Muscle of arm (tissue), 12 donors: ENCODE results near the gene CAPNS2. TPM values are rescaled to one million over a fixed set of nuclear protein-coding genes. Genes with fewer than 3 reads are reported as not detected.
"Not testable (repeated sequence)": the region's sequence is repeated elsewhere in the genome, so short reads cannot be mapped to it uniquely, and the experiment has no call there.

Experiments used
- DNase-seq: peaks from one replicate; pipeline ENCODE4 v3.0.0-alpha.2; 2013
- polyA plus RNA-seq, 12 donors: library from polyadenylated mRNA; unstranded; fragments of 120-200 nt; gene quantifications; one replicate each; pipeline ENCODE4 v1.2.1, GENCODE V29; 2013; ENCODE audit not compliant: insufficient read length in 12 of 12

CAPNS2 gene
- polyA plus RNA-seq, 12 donors, result 0.18 to 24.6 (median 0.32) TPM; not detected in 5

DNA sequence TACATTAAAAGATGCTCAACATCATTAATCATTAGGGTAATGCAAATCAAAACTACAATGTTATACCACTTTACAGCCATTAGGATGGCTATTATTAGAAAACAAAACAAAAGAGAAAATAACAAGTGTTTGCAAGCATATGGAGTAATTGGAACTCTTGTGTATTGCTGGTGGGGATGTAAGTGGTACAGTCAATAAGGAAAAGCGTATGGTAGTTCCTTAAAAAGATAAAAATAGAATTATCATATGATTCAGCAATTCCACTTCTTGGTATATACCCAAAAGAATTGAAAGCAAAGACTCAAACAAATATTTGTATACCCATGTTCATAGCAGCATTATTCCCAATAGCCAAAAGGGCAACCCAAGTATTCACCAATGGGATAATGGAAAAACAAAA lies 1.4 kb upstream of the CAPNS2 start:
- DNase-seq, result no peak

DNA sequence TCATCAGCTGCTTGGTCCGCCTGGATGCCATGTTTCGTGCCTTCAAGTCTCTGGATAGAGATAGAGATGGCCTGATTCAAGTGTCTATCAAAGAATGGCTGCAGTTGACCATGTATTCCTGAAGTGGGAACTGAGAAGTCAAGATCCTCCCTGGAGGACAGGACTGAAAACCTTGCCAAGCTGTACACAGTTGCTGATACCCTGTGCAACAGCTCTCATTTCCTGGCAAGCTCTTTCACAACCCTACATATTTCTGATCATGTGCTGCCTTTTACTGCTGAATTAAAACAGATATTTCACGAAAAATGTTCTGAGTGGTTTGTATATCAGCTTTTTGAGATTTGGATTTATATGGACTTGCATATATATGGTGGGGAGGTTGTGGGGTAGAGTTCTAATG lies 898 bp downstream of the CAPNS2 start:
- DNase-seq, result no peak

DNA sequence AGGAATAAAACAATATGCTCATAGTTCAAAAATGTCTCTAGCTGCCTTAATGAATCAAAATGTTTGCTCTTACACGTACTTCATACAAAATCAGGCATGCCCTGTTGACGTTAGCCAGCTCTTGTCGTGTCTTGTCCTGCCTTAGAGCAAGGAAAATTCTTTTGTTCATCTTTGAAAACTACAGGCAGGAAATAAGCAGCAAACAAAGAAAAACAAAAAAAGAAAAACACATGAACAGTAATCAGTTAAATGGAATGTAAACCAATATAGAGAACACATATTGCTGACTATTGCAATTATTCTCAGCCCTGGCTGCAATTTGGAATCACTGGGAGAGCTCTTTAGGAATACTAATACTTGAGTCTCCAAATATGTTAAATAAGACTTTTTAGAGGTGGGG lies 1.7 kb downstream of the CAPNS2 start:
- no peak for DNase-seq

DNA sequence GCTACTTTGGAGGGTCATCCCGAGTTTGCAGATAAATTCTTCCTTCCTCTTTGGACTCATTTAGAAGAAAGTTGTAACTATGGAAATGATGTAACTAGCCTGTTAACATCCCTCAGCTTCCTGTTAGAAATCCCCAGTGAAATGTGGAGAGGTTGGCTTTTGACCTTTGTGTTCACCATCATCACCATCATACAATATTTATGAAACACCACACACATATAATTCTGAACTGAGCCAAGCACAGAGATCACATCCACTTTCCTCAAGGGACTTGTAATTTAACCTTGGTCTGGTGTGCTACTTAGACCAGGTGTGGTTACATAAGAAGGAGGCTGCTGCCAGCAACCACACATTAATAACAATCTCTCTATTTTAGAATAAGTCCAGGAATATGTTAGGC lies 2.5 kb downstream of the CAPNS2 start:
- peak; percentile 71 for DNase-seq

DNA sequence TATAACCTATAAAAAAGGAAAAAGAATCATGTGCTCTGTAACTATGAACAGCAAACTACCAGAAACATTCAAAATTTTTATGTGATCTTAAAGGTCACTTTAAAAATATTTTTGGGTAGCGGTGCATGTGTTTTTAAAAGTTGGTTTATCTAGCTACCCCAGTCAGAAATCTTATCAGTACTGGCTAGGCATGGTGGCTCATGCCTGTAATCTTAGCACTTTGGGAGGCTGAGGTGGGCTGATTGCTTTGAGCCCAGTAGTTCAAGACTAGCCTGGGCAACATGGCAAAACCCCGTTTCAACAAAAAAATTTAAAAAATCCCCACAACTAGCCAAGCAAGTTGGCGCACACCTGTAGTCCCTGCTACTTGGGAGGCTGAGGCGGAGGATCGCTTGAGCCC lies 3.7 kb downstream of the CAPNS2 start:
- DNase-seq, result no peak

DNA sequence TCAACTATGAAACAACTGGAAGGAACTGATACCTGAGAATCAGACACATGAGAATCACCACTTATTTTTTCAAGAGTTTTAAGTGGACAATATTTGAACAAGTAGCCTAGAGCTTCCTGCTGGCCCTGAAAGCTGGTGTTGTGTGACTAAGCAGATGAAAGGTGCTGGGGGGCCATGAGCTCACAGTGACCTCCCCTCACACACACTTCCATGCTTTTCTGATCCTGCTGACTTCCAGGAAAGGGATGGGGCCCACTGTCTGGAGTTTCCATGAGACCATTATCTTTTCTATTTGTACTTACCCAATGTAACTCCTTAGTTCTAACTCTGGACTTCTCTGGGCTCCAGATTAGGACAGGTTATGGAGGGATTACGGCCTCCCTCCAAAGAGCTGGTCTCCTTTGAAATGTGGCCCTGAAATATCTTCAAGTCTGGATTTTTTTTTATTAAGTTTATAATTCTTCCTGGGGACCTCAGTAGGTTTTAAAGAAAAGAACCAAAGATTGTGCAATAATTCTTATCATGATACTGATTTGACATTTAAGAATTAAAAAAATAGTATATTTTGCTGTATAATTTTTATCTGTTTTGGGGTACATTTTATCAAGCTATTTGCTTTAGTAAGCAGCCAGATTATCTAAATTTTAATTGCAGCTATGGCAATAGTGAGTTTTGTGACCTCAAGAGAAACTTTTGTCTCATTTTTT lies 4.9 kb downstream of the CAPNS2 start:
- no peak for DNase-seq

DNA sequence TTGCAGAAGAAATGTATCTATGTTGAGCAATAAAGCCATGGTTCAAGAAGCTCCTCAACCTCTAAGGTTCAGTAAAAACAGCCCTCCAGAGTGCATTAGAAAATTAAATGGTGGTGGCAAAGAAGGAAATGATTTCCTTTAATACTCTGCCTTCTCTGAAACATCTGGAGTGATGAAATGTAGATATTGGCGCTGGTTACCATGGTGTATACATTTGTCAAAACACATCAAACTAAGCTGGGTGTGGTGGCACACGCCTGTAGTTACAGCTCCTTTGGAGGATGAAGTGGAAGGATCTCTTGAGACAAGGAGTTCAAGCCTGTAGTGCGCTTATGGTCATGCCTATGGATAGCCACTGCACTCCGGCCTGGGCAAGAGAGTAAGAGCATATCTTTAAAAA lies 6.0 kb downstream of the CAPNS2 start:
- no peak for DNase-seq

DNA sequence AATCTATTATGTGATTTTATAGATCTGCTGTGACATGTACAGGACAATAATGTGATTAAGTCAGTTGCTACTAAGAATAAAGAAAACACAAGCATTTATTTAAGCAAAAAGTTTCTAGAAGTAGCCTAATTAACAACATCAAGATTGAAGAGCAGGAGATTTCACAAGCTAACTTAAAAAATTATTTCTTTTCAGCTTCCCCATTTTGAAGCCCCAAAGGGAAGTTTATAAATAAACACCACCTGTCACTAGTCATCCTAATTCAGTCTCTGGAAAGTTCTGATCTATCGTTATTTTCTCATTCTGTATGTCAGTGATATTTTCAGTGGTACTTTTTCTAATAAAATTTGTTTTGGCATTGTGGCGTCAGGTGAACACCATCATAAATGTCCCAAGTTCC lies 8.3 kb downstream of the CAPNS2 start:
- DNase-seq, result peak; percentile 31

DNA sequence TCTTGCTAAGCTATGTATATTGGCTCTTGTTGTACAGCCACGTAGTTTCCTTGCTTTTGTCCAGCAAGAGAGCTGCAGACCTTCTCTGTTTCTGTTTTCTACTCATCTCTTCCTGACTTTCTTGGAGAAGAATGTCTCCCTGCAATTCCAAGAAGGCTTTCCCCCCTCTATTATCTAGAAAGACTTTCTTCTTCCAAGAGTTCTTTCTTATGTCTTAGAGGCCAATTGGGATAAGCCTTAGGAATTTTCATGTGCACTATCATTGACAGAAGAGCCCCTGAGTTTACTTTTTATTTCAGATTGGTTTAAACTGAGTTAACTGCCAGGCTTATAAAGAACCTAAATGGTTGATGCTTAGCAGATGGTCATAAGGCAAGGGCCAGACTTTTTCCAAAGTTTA lies 9.0 kb downstream of the CAPNS2 start:
- DNase-seq, result peak; percentile 80

DNA sequence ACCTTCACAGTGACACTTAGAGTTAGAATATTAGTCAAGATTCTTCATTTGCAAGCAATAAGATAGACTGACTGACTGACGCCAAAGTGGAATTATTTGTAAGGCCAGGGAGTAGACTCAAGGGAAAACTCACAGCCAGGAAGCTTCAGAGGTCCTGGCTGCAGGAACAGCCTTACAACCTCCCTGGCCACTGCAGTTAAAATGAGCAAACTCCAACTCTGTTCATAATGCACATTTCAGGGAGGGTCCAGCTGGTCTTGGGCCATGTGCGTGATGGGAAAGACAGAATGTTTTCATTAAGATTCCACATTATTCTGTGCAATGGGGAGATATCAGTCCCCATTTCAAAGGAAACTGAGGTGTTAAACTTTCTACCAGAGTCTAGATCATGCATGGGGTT lies 9.9 kb downstream of the CAPNS2 start:
- peak; percentile 91 for DNase-seq

DNA sequence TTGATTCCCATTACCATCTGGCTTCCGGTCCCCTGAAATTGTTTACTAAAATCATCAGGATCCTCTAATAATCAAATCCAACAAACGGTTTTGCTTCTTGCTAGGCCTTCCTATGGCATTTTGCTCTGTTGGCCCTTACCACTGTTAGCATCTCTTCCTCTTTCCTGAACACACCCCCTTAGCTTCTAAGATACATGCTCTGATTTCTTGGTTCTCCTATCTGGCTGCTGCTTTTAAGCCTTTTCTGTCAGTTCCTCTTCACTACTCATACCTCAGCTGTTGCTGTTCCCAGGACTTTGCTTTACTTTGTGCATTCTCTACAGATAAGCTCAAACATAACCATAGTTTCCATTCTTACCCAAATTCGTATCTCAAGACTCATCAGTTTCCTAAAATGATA lies 11.4 kb downstream of the CAPNS2 start:
- no peak for DNase-seq

DNA sequence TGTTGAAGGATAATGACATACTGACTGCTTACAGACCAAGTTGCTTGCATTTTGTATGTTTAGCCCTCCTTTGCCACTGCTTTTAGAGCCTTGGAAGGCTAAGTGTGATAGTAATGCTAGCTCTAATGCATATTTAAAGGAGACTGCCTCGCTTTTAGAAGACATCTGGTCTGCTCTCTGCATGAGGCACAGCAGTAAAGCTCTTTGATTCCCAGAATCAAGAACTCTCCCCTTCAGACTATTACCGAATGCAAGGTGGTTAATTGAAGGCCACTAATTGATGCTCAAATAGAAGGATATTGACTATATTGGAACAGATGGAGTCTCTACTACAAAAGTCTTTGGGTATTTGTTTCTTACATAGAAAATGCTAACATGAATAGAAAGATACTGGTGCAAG lies 19.1 kb downstream of the CAPNS2 start:
- DNase-seq, result no peak

DNA sequence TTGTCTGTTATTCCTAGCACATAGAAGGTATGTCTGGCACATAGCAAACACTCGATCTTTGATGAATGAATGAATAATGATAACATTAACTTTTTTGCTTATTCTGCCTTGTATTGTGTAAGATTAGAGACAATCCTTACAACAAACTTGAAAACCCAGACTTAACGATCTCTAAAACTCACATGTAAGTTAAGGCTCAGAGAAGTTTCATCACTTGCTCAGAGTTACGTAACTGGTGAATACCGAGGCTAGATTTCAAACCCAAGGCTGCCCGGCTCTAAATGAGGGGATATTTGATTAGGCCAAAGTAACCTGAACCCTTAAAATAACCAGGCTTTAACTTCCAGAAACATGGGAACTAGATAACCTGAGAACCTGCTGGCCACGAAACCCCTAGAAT lies 22.3 kb downstream of the CAPNS2 start:
- DNase-seq, result no peak

DNA sequence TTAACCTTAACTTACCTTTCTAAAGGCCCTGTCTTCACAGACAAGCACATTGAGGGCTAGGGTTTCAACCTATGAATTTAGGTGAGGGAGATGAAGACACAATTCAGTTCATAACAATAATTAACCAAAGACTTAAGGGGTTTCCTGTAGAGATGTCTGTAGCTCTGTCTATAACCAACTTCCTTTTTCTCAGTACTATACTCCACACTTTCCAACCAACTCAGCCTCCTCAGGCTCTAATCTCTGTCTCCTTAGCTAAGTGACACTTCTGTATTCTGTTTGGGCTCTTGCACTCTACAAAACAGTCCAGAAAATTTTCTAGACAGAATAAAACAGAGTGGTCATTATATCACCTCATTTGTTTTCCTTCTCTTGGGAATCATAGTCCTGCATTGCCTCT lies 25.8 kb downstream of the CAPNS2 start:
- DNase-seq, result no peak

DNA sequence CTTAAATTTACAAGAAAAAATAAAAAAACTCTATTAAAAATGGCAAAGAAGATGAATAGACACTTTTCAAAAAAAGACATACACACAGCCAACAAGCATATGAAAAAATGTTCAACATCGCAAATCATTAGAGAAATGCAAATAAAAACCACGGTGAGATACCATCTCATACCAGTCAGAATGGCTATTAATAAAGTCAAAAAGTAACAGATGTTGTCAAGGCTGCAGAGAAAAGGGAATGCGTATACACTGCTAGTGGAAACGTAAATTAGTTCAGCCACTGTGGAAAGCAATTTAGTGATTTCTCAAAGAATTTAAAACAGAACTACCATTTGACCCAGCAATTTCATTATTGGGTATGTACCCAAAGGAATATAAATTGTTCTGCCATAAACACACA lies 31.4 kb downstream of the CAPNS2 start:
- DNase-seq, result no peak

DNA sequence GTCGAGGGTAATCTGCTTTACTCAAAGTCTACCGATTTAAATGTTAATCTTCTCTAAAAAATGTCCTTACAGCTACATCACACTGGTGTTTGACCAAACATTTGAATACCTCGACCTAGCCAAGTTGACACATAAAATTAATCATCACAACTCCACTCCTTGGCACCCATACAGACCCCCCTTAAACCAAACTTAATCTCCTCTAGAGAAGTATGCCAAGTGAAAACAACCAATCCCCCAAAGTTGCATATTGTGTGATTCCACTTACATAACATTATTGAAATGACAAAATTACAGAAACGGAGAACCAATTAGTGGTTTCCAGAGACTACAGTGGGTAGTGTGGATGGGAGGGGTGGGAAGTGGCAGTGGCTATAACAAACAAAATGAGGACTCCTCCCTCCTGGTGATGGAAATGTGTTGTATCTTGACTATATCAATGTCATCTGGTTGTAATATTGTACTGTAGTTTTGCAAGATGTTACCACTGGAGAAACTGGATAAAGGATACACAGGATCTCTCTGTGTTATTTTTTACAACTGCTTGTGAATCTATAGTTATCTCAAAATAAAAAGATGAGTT lies 39.4 kb downstream of the CAPNS2 start:
- DNase-seq, result no peak

DNA sequence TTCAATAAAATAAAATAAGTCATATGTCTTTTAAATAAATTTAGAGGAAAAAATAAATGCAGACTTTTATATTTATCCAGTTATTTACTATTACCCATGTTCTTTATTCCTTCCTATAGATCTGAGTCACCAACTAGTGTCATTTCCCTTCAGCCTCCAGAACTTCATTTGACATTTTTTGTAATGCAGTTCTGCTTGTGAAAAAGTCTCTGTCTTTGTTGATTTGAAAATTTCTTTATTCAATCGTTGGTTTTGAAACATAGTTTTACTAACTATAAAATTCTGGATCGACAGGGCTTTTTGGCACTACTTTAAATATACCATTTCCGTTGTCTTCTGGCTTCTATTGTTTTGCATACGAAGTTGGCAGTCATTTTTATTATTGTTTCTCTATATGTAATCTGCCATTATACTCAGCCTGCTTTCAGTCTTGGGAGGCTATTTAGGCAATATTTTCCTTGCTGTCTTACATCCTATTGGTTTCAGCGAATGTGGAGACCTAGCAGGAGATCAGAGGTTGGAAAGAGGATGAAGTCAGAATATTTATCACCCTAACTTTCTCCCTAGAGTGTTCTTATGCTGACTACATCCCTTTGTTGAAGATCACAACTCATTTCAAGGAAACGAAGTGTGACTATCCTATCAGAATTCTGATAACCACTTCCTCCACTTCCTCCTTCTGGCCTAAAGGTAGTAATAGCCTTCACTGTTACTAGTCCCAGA lies 47.3 kb downstream of the CAPNS2 start:
- DNase-seq, result no peak

DNA sequence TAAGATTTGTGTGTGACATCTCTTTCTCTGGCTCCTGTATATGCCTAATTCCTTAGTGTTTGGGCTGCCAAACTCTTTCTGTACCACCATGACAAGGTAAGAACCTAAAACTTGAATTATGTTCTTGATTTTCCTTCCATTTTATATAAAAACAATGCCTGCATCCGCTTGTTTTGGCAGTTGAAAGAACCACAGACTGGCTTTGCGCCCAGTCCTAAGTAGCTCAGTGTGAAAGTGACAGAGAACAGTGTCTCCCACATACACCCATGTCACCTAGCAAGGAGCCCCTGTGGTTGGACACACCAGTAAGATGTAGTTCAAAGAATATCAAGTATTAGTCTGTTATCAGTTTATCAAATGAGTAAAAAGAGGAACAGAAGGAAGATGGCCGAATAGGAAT lies 48.6 kb downstream of the CAPNS2 start:
- no peak for DNase-seq

DNA sequence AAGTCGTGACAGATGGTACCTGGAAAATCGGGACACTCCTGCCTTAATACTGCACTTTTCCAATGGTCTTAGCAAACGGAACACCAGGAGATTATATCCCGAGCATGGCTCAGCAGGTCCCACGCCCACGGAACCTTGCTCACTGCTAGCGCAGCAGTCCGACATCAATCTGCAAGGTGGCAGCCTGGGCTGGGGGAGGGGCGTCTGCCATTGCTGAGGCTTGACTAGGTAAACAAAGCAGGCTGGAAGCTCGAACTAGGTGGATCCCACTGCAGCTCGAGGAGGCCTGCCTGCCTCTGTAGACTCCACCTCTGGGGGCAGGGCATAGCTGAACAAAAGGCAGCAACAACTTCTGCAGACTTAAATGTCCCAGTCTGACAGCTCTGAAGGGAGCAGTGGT lies 49.2 kb downstream of the CAPNS2 start:
- DNase-seq, result not testable (repeated sequence)
